LNCAP (cell line): Measurements from ENCODE around the gene MRPL51.

ENCODE experiments used
- TF ChIP-seq, protein P1 (sequence below): fragments of 450-650 bp; IDR thresholded peaks from 2 replicates; pipeline ENCODE4 v1.5.1; 2017; ENCODE audit warnings: mild to moderate bottlenecking

Gene MRPL51

DNA sequence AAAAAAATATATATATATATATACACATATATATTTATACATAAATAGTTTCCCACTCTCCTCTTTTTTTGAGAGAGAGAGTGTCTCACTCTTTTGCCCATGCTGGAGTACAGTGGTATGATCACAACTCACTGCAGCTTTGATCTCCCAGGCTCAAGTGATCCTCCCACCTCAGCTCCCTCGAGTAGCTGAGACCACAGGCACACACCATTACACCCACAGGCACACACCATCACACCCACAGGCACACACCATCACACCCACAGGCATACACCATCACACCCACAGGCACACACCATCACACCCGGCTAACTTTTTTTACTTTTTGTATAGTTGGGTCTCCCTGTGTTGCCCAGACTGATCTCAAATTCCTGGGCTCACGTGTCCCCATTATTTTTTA, 27.1 kb upstream of the MRPL51 start:
- TF ChIP-seq, protein P1, sequence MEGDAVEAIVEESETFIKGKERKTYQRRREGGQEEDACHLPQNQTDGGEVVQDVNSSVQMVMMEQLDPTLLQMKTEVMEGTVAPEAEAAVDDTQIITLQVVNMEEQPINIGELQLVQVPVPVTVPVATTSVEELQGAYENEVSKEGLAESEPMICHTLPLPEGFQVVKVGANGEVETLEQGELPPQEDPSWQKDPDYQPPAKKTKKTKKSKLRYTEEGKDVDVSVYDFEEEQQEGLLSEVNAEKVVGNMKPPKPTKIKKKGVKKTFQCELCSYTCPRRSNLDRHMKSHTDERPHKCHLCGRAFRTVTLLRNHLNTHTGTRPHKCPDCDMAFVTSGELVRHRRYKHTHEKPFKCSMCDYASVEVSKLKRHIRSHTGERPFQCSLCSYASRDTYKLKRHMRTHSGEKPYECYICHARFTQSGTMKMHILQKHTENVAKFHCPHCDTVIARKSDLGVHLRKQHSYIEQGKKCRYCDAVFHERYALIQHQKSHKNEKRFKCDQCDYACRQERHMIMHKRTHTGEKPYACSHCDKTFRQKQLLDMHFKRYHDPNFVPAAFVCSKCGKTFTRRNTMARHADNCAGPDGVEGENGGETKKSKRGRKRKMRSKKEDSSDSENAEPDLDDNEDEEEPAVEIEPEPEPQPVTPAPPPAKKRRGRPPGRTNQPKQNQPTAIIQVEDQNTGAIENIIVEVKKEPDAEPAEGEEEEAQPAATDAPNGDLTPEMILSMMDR, result no peak

DNA sequence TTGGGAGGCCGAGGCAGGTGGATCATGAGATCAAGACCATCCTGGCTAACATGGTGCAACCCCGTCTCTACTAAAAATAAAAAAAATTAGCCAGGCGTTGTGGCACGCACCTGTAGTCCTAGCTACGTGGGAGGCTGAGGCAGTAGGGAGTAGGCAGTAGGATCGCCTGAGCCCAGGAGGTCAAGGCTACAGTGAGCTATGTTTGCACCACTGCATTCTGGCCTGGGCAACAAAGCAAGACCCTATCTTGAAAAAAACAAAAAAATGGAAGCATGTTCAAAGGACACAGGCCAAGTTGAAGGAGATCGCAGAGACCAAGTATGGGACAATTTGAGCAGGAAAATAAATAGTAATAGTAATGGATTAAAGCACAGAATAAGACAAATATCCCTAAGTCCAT, 15.0 kb upstream of the MRPL51 start:
- TF ChIP-seq, protein P1, result no peak

DNA sequence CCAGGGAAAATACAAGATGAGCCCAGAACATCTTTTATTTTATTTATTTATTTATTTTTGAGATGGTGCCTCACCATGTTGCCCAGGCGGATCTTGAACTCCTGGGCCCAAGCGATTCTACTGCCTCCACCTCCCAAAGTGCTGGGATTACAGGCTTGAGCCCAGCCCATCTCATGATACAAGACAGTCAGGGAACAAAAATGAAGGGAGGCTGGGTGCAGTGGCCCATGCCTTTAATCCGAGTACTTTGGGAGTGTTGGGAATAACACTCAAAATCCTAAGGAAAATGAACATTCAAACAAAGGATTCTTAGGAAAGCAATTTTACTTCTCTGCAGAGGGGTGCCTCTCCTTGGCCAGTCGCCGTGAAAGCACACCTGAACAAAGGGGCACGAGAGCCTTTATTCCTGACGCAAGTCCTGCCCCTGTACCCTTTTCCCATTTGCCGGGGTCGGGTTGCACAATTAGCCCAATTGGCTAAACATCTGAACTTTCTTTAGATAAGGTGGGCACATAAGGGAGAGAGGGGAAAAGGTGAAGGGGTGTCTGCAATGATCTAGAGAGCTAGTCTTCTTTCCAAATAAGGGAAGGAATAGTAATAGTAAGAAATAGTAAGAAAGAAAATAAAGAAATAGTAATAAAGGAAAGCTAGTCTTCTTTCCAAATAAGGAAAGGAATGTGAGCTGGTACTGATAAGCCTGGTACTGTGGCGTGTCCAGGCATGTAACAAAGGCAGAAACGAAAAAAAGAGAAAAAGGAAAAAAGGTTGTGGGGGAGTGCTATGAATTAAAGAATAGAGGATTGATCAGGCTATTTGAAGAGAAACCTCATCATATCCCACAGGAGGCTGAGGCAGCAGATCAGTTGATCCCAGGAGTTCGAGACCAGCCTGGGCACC, 14.3 kb upstream of the MRPL51 start:
- TF ChIP-seq, protein P1, result no peak

DNA sequence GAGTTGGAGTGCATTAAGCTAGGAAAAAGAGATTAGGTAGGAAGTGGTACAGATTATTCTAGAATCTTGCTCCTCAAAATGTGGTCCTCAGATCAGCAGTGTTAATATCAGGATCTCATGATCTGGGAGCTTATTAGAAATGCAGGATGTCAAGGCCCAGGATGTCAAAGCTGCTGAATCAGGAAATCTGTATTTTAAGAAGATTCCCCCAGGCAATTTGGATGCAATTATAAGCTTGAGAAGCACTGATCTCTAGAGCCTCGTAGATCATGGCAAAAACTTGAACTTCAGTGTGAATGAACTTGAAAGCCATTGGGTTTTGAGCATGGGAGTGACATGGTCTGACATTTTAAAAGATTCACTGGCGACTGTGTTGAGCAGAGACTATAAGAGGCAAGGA, 7.4 kb upstream of the MRPL51 start:
- TF ChIP-seq, protein P1, result no peak

DNA sequence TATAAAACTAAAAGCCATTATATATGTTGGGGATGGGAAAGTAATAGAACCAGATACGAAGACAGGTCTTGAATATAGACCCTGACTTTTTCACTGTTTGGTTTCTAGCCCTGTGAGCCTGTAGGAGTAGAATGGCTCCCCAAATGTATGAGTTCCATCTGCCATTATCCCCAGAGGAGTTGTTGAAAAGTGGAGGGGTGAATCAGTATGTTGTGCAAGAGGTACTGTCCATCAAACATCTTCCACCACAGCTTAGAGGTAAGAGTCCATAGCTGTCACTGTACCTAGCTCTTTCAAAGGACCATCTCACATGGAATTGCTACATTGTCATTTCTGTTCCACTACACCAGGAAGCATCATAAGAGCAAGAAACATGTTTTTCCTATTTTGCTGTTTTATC, 1.9 kb upstream of the MRPL51 start:
- TF ChIP-seq, protein P1, result no peak

- TF ChIP-seq, protein P1, result no peak
Measured at GRCh38 chr12:6494258-6494743, 1.2 kb upstream of the MRPL51 start.

- TF ChIP-seq, protein P1, result no peak
Measured at GRCh38 chr12:6493497-6494257, 615 bp upstream of the MRPL51 start, which contains the start of gene NCAPD2. Gene NCAPD2, plus strand, starts transcription at chr12:6494102. Its CDS starts 997 bp downstream, at chr12:6495099.
